H1 (cell line): ENCODE results near the gene FAM184B. TPM values are rescaled to one million over a fixed set of nuclear protein-coding genes. Genes with fewer than 3 reads are reported as not detected.

Source experiments
- polyA plus RNA-seq, 7 experiments: library from polyadenylated mRNA; depleted of rRNA in 3 of 7; stranded (reverse) in 5 of 7; unstranded in 2 of 7; fragments of >200 nt in 5 of 7; fragments of 200-250 nt in 2 of 7; gene quantifications; 1 replicate in 5 of 7; 2 replicates in 1 of 7; 4 replicates in 1 of 7; pipeline versions ENCODE4 v1.2.1 to v1.2.3, GENCODE V29; 2011 to 2013; ENCODE audit warnings: missing spikeins in 2 of 7, mixed read lengths in 2 of 7
- total RNA-seq: library from RNA; stranded (reverse); fragmentation: NEBNext Ultra II Directional; extraction: Animal tissue kit (Norgen Biotek cat#: 25700); gene quantifications from 2 replicates; pipeline ENCODE4 v1.2.1, GENCODE V29; 2021
- TF ChIP-seq, protein P1 (sequence below): IDR thresholded peaks from 2 replicates; pipeline ENCODE4 v1.6.1; 2012; ENCODE audit warnings: low read length, inconsistent platforms

The FAM184B gene
- total and polyA plus RNA-seq, 2 of the 8 experiments (the other 6 are each of a cell fraction or from before 2014, with no cell fraction given) = 0.05 to 0.39 TPM

DNA sequence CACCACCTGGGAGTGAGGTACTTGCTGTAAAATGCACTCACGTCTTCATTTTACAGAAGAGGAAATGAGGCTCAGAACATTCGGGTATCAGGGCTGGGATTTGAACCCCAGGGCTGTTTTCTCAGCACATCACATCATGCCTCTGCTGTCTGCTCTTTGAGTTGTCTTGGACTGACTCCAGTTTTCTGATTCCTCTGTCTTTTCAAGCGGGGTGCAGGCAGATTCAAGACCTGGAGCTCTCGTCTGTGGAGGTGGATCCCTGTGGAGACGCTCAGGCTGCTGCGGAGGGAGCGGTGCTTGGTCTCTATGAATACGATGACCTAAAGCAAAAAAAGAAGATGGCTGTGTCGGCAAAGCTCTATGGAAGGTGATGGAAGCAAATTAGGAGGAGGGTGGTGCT is 198.1 kb downstream of the FAM184B start (continued):
- TF ChIP-seq, protein P1, sequence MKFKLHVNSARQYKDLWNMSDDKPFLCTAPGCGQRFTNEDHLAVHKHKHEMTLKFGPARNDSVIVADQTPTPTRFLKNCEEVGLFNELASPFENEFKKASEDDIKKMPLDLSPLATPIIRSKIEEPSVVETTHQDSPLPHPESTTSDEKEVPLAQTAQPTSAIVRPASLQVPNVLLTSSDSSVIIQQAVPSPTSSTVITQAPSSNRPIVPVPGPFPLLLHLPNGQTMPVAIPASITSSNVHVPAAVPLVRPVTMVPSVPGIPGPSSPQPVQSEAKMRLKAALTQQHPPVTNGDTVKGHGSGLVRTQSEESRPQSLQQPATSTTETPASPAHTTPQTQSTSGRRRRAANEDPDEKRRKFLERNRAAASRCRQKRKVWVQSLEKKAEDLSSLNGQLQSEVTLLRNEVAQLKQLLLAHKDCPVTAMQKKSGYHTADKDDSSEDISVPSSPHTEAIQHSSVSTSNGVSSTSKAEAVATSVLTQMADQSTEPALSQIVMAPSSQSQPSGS = no peak
